ENCODE data around the gene TPRKB. TPM values are rescaled to one million over a fixed set of nuclear protein-coding genes. Genes with fewer than 3 reads are reported as not detected.
"Not testable (repeated sequence)": the region's sequence is repeated elsewhere in the genome, so short reads cannot be mapped to it uniquely, and the experiment has no call there.

Gene TPRKB
- total RNA-seq, 1 donor from 2014 or later, result 41.5 TPM

DNA sequence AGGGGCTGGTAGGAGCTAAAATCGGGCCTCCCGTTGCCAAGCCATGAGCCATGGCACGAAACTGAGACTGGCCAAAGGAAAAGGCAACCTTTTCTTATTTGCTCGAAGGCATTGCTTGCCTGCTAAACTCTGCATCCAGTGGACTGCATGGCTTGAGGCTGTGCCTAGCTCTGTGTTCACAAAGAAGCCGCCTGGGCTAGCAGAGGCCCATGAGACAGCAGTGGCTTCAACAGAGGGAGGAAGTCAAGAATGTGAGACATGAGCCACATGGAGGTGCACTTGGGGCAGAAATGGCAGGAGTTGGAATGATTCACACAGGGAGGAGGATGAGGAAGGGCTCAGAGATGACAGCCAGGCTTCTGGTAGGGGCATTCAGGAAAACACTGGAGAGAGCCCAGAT lies 33.5 kb downstream of the TPRKB start:
- Mint-ChIP-seq H3K36me3 (ENCODE audit: low read depth) (no peaks in the 10 kb centered on the region), H3K27ac (no peak overlapping the region), H3K9me3 (no peaks in the 10 kb centered on the region), H3K4me3 (no peak overlapping the region), H3K4me1 (ENCODE audit: low read depth) (no peaks in the 10 kb centered on the region), H3K27me3 (ENCODE audit: insufficient read depth) (peaks cover 6% of the 10 kb centered on the region)
- intact Hi-C loops (cut with micrococcal nuclease), result no loop called here
- no peak for DNase-seq (ENCODE audit: low spot score)

DNA sequence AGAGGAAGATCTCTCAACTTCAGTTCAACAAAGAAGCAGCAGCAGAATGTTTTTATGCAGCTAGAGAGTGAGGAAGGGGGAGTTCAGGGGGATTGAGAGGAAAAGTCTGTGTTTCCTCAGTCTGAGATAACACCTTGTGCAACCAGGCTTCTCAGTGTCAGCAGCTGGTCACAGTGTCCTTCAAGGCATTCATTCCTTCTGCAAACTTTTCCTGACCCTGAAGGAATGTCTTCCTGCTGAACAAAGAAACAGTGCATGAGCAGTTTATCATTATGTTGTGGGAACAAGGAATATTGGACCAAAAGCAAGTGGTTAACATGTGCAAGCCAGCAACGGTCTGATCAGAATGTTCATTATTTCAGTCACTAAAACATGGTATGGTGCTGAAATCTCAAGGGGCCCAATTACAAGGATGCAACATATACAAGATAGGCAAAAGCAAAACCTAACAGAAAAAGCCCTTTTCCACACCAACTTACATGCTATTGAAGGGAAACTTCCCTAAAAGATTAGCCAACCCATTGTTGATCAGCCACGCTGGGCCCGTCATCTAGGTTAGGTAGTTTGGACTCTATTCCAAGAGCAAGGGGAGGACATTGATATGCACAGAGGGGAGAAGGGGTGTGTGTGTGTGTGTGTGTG lies 34.2 kb downstream of the TPRKB start:
- intact Hi-C loops (cut with micrococcal nuclease); H3K27me3 Mint-ChIP-seq (ENCODE audit: insufficient read depth); H3K36me3 Mint-ChIP-seq (ENCODE audit: low read depth); H3K9me3 Mint-ChIP-seq; DNase-seq (ENCODE audit: low spot score); H3K4me3 Mint-ChIP-seq; H3K27ac Mint-ChIP-seq; H3K4me1 Mint-ChIP-seq (ENCODE audit: low read depth): not testable (repeated sequence)

DNA sequence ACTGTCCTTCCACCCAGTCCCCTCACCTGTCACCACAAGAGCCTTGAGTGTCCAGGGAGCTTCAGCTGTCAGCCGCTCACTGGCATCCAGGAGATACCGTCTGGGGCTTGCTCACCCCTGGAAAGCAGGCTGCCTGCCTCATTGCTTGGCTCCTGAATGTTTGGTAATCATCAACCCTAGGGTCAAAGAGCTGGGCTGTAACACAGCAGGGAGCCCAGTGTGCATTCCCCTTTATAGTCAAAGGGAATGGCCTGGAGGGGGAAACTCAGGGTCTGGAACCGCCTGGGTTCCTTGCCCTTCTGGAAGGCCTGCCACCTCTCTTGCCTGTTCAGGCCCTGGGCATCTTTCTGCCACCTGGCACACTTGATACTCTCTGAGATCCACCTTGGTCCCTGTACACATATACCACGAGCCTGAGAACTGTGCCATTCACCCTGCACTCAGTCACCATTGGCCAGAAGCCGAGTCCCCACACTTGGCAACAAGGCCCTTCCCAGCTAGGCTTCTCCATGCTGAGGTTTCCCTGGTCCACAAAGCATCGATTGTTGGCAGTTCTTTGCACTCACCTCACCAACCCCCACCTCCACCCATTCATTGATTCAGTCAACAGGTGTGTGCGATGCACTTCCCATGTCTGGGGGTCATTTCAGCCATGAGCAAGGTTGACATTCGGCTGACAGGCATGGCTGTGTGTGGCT lies 35.0 kb downstream of the TPRKB start:
- Mint-ChIP-seq H3K36me3 (ENCODE audit: low read depth) (no peaks in the 10 kb centered on the region), H3K4me3 (no peak overlapping the region), H3K27me3 (ENCODE audit: insufficient read depth) (peaks cover 6% of the 10 kb centered on the region), H3K9me3 (no peaks in the 10 kb centered on the region), H3K27ac (no peak overlapping the region), H3K4me1 (ENCODE audit: low read depth) (no peaks in the 10 kb centered on the region)
- no peak for DNase-seq (ENCODE audit: low spot score)
- intact Hi-C loops (cut with micrococcal nuclease), result no loop called here

DNA sequence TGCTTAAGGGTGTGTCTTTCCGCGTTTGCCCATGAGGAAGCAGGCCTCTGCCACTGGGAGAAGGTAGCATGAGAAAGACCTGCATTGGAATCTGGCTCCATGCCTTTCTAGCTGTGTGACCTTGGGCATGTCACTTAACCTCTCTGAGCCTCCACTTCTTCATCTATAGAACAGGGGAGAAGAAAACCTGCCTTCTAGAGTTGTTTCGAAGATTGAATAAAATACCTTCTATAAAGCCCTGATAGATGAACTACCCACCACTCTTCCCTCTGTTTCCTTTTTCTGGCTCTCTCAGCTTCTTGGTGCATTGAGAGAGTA lies 35.7 kb downstream of the TPRKB start:
- H3K27ac Mint-ChIP-seq; H3K36me3 Mint-ChIP-seq (ENCODE audit: low read depth); H3K4me1 Mint-ChIP-seq (ENCODE audit: low read depth); DNase-seq (ENCODE audit: low spot score); H3K27me3 Mint-ChIP-seq (ENCODE audit: insufficient read depth); H3K9me3 Mint-ChIP-seq; H3K4me3 Mint-ChIP-seq; intact Hi-C loops (cut with micrococcal nuclease): not testable (repeated sequence)

DNA sequence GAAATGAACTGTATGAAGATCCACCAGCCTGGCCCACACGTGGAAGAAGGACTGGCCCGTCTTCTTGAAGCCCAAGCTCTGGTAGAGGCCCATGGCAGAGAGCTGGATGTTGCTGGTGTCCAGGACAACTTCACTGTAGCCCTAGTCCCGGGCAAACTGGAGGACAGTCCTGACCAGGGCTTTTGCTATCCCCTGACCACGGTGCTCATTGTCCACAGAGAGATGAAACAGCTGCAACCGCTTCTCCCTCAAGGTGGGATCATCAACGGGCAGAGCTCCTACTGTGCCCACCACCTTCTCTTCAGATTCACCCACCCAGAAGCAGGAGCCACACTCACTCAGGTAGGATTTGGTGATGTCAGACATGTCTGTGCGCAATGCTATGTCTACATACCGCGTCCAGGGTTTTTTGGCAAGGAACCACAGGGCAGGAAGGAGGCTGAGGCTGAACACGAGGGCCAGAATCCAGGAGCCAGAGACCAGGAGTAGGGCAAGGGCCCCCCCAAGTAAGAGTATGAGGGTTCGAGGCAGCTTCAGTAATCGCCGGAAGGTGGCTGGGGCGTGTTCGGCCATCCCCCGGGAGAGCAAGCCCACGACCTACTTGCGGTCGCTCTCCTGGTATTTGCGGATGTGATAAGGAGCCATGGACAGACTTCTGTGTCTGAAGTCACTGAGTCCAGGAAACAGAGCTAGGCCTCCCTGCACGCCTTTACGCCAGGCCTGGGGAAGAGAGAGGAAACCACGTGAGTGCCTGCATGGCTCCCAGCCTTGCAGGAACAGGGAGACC lies 36.3 kb downstream of the TPRKB start:
- H3K9me3 Mint-ChIP-seq, result no peaks in the 10 kb centered on the region
- H3K27ac Mint-ChIP-seq, result no peak overlapping the region
- no peaks in the 10 kb centered on the region for H3K36me3 Mint-ChIP-seq (ENCODE audit: low read depth)
- peaks cover 6% of the 10 kb centered on the region for H3K27me3 Mint-ChIP-seq (ENCODE audit: insufficient read depth)
- intact Hi-C loops (cut with micrococcal nuclease), result no loop called here
- DNase-seq (ENCODE audit: low spot score), result no peak
- no peaks in the 10 kb centered on the region for H3K4me1 Mint-ChIP-seq (ENCODE audit: low read depth)
- no peak overlapping the region for H3K4me3 Mint-ChIP-seq

- DNase-seq (ENCODE audit: low spot score), result no peak
- Mint-ChIP-seq H3K4me1 (ENCODE audit: low read depth) (no peaks in the 10 kb centered on the region), H3K27ac (no peak overlapping the region), H3K27me3 (ENCODE audit: insufficient read depth) (peaks cover 6% of the 10 kb centered on the region), H3K9me3 (no peaks in the 10 kb centered on the region), H3K4me3 (no peak overlapping the region), H3K36me3 (ENCODE audit: low read depth) (no peaks in the 10 kb centered on the region)
- intact Hi-C loops (cut with micrococcal nuclease), result no loop called here
Observed at GRCh38 chr2:73700131-73700611, 37.0 kb downstream of the TPRKB start.

GRCh38 chr2:73699437-73699836 lies 37.7 kb downstream of the TPRKB start:
- Mint-ChIP-seq H3K9me3 (no peaks in the 10 kb centered on the region), H3K4me3 (no peak overlapping the region), H3K4me1 (ENCODE audit: low read depth) (no peaks in the 10 kb centered on the region), H3K27ac (no peak overlapping the region), H3K36me3 (ENCODE audit: low read depth) (no peaks in the 10 kb centered on the region), H3K27me3 (ENCODE audit: insufficient read depth) (peaks cover 6% of the 10 kb centered on the region)
- no peak for DNase-seq (ENCODE audit: low spot score)
- intact Hi-C loops (cut with micrococcal nuclease), result no loop called here

- Mint-ChIP-seq H3K27me3 (ENCODE audit: insufficient read depth) (peaks cover 6% of the 10 kb centered on the region), H3K4me3 (no peak overlapping the region), H3K4me1 (ENCODE audit: low read depth) (no peaks in the 10 kb centered on the region), H3K27ac (no peak overlapping the region), H3K9me3 (no peaks in the 10 kb centered on the region), H3K36me3 (ENCODE audit: low read depth) (no peaks in the 10 kb centered on the region)
- DNase-seq (ENCODE audit: low spot score), result no peak
- intact Hi-C loops (cut with micrococcal nuclease), result no loop called here
Observed at GRCh38 chr2:73698101-73698500, 39.0 kb downstream of the TPRKB start.

- no peaks in the 10 kb centered on the region for H3K4me1 Mint-ChIP-seq (ENCODE audit: low read depth)
- intact Hi-C loops (cut with micrococcal nuclease), result no loop called here
- no peaks in the 10 kb centered on the region for H3K36me3 Mint-ChIP-seq (ENCODE audit: low read depth)
- no peak overlapping the region for H3K4me3 Mint-ChIP-seq
- no peak overlapping the region for H3K27ac Mint-ChIP-seq
- H3K27me3 Mint-ChIP-seq (ENCODE audit: insufficient read depth), result peaks cover 6% of the 10 kb centered on the region
- H3K9me3 Mint-ChIP-seq, result no peaks in the 10 kb centered on the region
- DNase-seq (ENCODE audit: low spot score), result no peak
Observed at GRCh38 chr2:73697606-73698005, 39.5 kb downstream of the TPRKB start.

- DNase-seq (ENCODE audit: low spot score); H3K27ac Mint-ChIP-seq; H3K9me3 Mint-ChIP-seq; intact Hi-C loops (cut with micrococcal nuclease); H3K4me3 Mint-ChIP-seq; H3K36me3 Mint-ChIP-seq (ENCODE audit: low read depth); H3K27me3 Mint-ChIP-seq (ENCODE audit: insufficient read depth); H3K4me1 Mint-ChIP-seq (ENCODE audit: low read depth): not testable (repeated sequence)
Observed at GRCh38 chr2:73696985-73697384, 40.2 kb downstream of the TPRKB start.

GRCh38 chr2:73696521-73696920 lies 40.6 kb downstream of the TPRKB start:
- H3K27me3 Mint-ChIP-seq (ENCODE audit: insufficient read depth); intact Hi-C loops (cut with micrococcal nuclease); H3K4me1 Mint-ChIP-seq (ENCODE audit: low read depth); H3K27ac Mint-ChIP-seq; H3K4me3 Mint-ChIP-seq; DNase-seq (ENCODE audit: low spot score); H3K36me3 Mint-ChIP-seq (ENCODE audit: low read depth); H3K9me3 Mint-ChIP-seq: not testable (repeated sequence)

- H3K4me3 Mint-ChIP-seq; H3K36me3 Mint-ChIP-seq (ENCODE audit: low read depth); H3K27me3 Mint-ChIP-seq (ENCODE audit: insufficient read depth); H3K9me3 Mint-ChIP-seq; intact Hi-C loops (cut with micrococcal nuclease); H3K4me1 Mint-ChIP-seq (ENCODE audit: low read depth); H3K27ac Mint-ChIP-seq: not testable (repeated sequence)
- DNase-seq (ENCODE audit: low spot score), result peak; percentile 14
Observed at GRCh38 chr2:73690372-73691088, 46.6 kb downstream of the TPRKB start.

GRCh38 chr2:73688494-73688893 lies 48.7 kb downstream of the TPRKB start:
- H3K36me3 Mint-ChIP-seq (ENCODE audit: low read depth); intact Hi-C loops (cut with micrococcal nuclease); H3K4me1 Mint-ChIP-seq (ENCODE audit: low read depth): not testable (repeated sequence)

More at GRCh38 chr2:73688494-73688893, 48.7 kb downstream of the TPRKB start:
- H3K4me3 Mint-ChIP-seq; H3K9me3 Mint-ChIP-seq; H3K27me3 Mint-ChIP-seq (ENCODE audit: insufficient read depth); DNase-seq (ENCODE audit: low spot score); H3K27ac Mint-ChIP-seq: not testable (repeated sequence)

All from activated T-helper 1 cell treated with anti-CD3 and anti-CD28 coated beads, Interleukin-12 subunit alpha, Interleukin-12 subunit beta, Interleukin-2, Interleukin-4 antibody, amounts not matched to agents 30 ng/mL and 10 ng/mL and 1 ng/mL, durations not matched to agents 14 hours and 24 hours and 36 hours (primary cell).